ENCODE results near the gene UBE2E2.

The UBE2E2 gene

DNA sequence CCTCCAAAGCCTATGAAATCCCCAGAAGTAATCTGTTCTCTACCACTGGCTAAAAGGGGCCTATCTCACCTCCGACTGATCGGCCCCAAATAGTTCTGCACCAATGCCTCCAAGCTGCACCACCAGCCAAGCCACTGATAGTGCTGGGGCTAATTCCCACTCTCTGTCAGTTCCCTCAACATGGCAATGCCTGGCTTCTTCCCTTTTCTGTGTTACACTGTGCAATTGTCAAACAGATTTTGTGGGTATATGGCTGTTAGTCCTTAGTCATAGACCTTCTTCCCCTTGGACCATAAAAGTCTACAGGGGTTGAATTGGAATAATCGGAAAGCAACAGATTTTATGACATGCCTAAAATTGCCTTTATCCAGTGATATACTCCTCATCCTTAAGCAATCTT lies 9.3 kb upstream of the UBE2E2 start:
- no peak for DNase-seq (ENCODE audit: low read depth)

GRCh38 chr3:23198801-23199200 lies 4.3 kb upstream of the UBE2E2 start:
- no peak for DNase-seq (ENCODE audit: low read depth)

DNA sequence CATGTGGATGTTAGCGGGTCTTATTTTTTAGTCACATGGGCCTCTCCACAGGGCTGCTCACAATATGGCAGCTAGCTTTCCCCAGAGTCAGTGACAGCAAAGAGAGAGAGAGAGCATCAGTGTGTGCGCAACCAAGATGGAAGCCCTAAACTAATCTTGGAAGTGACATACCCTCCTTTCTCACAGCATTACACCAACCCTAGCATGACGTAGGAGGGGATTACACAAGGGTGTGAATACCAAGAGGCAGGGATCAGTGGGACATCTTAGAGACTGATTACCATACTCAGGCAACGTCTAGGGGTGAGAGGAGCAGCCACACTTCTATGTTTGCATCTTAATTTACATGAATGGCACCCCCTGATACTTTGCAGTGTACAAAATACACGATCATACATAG lies 3.5 kb upstream of the UBE2E2 start:
- no peak for DNase-seq (ENCODE audit: low read depth)

DNA sequence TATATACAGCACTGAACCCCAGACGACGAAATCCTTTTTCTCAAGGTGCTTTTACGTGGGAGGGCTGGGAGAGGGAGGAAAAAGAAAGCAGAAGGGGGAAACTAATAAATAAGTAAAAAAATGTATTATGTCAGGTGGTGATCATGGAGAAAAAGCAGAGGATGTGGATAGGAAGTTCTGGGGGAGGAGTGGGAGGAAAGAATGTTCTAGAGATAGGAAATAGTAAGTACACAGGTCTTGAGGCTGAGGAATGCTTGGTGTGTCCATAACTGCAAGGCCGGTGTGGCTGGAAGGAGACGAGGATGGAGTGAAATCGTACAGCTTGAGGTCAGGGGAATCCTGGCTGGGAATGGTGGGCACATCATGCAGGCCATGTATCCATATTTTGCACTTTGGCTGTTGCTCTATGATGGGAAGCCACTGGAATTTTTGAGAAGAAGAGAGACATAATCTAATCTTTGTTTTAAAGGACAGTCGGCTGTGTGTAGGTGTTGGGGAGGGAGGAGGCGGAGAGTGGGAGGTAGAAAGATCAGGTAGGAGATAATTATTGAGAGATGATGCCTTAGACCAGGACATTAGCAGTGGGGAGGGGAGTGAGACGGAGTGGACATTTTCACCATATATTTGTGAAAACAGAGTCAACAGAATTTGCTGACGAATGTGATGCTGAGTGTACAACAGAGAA lies 1.8 kb upstream of the UBE2E2 start:
- no peak for DNase-seq (ENCODE audit: low read depth)

GRCh38 chr3:23202203-23202920 lies 765 bp upstream of the UBE2E2 start:
- DNase-seq (ENCODE audit: low read depth): no peak

DNA sequence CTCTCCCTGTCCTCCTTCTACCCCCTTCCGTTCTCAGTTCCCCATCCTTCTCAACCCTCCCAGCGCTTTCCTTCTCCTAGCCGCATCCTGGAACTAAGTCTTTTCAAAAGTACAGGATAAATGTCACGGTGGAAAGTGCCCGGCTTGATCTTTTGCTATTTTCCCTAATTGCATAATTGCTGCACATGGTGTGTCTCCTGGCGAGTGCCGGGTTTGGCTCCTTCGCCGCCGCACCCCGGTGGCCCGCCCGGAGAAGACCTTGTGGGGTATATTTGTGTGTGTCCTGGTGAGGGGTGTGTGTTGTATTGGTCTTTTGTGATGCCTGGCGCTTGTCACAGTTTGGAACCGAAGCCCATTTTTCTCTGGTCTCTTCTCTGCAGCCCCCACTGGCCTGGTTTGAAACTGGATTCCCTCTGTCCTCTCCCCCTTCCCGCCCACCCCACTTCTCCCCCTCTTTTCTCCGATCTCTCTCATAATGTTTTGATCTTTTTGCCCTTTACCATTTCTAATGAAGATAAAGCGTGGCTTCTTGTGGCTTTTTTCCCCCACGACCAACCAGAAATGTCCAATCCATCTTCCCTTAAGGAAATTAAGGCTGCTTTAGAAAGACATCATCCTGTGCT lies 692 bp downstream of the UBE2E2 start:
- no peak for DNase-seq (ENCODE audit: low read depth)

- DNase-seq (ENCODE audit: low read depth): no peak
Measured at GRCh38 chr3:23206366-23206765, 3.2 kb downstream of the UBE2E2 start.

GRCh38 chr3:23209103-23209502 lies 6.0 kb downstream of the UBE2E2 start:
- no peak for DNase-seq (ENCODE audit: low read depth)

GRCh38 chr3:23209747-23210487 lies 6.8 kb downstream of the UBE2E2 start:
- DNase-seq (ENCODE audit: low read depth): no peak

DNA sequence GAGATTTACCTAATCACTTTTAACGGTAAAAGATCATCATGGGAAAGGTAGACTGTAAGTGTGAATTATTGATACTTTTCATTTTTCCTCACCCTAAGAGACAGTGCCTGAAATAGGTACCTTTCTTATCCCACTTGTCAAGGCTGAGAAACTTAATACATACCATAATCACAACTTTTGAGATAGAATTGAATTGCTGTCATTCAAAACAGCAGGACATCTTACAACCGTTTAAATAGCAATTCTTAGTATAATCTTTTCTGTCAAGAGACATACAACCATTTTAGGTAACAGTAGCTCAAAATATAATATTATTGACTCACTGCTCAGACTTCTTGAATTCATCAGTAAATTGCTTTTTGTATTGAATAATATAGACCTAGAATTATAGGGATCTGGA lies 10.7 kb downstream of the UBE2E2 start:
- DNase-seq (ENCODE audit: low read depth): no peak

DNA sequence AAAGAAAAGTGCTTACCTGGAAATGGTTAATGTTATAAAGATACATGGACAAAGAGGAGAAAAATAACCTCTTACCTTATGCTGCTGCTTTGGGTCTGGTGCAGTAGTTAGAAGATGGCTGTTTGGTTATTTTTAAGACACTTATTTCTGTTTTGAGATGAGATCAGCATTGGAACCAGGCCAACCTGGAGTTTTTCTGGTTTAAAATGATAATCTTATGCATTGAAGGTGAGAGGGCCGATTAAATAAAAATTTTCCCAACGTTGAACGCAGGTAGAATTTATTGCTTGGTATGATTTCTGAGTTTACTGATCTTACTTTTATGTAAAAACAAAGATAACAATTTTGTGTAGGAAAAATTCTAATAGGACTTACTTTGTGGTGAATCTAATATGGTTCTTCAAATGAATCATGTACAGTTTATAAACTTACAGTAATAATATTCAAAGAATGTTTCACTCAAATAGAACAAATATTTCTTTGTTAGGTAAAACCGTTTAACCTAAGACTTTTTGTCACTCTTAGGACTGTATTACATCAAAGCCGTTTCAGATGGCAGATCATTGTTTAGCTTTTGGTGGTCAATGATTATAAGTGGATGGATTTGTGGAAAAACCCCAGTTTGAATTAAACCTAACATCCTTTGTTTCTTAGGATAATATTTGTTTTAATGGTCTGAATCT lies 14.9 kb downstream of the UBE2E2 start:
- DNase-seq (ENCODE audit: low read depth): no peak

DNA sequence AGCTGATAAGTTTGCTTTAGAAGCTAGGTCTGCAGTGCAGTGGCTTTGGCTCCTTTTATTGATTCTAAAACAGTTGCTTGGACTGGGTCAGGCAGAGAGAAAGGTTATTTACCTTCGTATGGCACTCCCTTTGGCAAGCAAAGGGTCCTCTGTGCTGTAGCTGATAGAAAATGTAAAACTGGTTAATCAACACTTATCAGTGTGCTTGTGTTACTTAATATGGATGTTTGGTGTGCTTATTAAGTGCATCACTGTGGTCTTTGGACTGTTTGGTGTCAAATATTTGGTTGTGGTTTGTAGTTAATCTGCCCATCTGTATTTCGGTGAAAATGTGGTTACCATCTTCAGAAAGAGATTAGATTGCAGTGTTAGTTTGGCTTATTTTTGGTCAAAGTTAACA lies 16.0 kb downstream of the UBE2E2 start:
- no peak for DNase-seq (ENCODE audit: low read depth)

DNA sequence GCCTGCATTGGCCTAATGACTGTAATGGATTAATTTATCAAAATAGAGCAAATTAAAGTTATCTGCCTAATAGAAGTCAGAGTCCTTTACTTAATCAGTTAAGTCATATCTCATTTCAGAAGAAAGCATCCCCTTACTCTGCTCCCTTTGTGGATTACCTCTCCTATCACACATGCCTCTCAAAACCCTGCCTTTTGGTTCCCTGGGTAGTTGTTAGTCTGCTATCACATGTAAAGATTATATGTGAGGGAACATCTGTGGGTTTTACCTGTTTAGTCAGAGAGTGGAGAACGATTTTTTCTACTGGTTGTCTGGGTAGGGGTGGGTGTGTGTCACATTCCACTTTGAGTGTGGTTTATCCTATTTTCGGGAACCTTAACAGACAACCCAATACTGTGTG lies 16.4 kb downstream of the UBE2E2 start:
- no peak for DNase-seq (ENCODE audit: low read depth)

DNA sequence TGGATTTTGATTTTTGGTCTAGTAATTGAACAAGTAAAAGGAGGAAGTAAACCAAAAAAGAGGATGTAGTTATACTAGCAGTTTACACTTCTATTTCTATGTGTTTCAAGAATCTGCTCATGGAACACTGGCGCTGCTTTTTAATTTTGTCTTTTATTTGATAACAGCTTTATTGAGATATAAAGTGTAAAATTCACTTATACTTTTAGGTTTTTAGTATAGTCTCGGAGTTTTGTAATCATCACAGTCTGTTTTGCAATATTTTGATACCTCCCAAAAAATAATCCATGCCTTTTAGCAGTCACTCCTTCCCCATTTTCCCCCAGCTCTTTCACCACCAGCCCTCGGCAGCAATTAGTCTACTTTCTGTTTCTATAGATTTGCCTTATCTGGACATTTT lies 18.0 kb downstream of the UBE2E2 start:
- no peak for DNase-seq (ENCODE audit: low read depth)

- DNase-seq (ENCODE audit: low read depth): no peak
Measured at GRCh38 chr3:23232016-23232415, 28.9 kb downstream of the UBE2E2 start.

DNA sequence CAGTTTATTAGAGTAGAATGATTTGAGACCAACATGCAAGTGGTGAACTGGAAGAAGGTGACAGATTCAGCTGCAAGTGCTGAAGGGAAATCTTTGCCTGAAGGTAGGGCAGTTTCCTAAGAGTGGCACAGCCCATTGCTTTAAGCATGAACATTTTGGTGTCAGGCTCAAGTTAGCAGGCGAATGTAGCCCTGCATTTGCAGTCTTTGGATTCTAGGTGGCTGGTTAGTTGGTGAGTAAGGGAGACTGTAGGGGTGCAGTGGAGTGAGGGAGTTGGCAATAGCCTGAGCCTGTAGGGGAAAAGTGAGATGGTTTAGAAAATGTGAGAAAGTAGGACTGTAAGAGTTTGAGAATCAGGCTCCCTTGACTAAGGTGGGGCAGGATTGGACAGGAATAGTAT lies 29.7 kb downstream of the UBE2E2 start:
- no peak for DNase-seq (ENCODE audit: low read depth)

DNA sequence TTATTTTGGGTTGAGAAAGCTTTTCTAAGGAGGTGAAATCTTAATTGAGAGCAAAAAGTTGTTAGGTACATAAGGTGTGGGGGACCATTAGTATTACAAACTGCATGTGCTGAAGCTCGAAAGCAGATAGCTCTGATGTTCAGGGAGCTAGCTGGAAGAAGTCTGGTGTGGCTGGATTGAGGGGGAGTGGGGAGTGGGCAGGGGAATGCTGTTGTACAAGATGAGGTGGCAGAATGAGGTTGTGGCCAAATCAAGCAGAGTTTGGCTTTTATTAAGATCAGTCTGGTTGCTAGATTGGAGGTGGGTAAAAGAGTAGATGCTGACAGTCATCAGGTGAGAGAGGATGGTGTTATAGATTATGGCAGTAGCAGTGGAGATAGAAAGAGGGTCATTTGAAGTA lies 32.1 kb downstream of the UBE2E2 start:
- no peak for DNase-seq (ENCODE audit: low read depth)

- DNase-seq (ENCODE audit: low read depth): no peak
Measured at GRCh38 chr3:23236890-23237289, 33.8 kb downstream of the UBE2E2 start.

DNA sequence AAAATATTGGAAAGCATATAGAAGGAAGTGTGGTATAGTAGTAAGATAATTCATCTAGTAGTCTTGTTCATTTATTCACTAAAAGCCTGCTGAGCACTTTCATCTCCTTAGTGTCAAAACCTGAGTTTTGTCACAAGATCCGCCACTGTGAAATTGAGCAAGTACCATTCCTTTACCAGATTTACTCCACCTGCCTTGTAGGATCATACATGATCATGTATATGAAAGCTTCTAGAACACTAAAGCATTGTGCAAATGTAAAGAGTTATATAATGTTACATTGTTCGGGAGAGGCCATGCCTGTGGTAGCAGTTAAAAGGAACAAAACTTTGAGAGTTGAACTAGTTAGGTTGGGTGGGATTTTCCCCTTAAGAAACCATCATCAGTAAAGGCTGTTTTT lies 35.0 kb downstream of the UBE2E2 start:
- no peak for DNase-seq (ENCODE audit: low read depth)

- no peak for DNase-seq (ENCODE audit: low read depth)
Measured at GRCh38 chr3:23238578-23238977, 35.5 kb downstream of the UBE2E2 start.

GRCh38 chr3:23239211-23240068 lies 36.3 kb downstream of the UBE2E2 start:
- DNase-seq (ENCODE audit: low read depth): no peak

All from non-pigmented ciliary epithelial cell (primary cell).